Kidney (tissue), 14 donors: ENCODE measurements around the gene PPP2CA. TPM values are rescaled to one million over a fixed set of nuclear protein-coding genes. Genes with fewer than 3 reads are reported as not detected.
"Not testable (repeated sequence)": the region's sequence is repeated elsewhere in the genome, so short reads cannot be mapped to it uniquely, and the experiment has no call there.

Source experiments
- DNase-seq, 5 donors: peaks; one replicate each; pipeline ENCODE4 v3.0.0-alpha.2; 2013 to 2020
- FAIRE-seq: peaks from 2 replicates; lab custom pipeline; 2012; peaks lifted over from hg19 to GRCh38; lab: Jason Lieb, UNC
- H3K27ac ChIP-seq, 2 donors: one replicate each; pipeline ENCODE4 v1.7.0; 2013; ENCODE audit warnings: low read depth in 2 of 2, low read length in 2 of 2, inconsistent platforms in 1 of 2
- H3K27me3 ChIP-seq: one replicate; pipeline ENCODE4 v1.7.1; 2013; ENCODE audit warnings: low read length, inconsistent platforms; ENCODE audit not compliant: control insufficient read depth, insufficient read depth
- H3K36me3 ChIP-seq, 3 donors: one replicate each; pipeline versions ENCODE4 v1.7.0 to v1.7.1; 2013; ENCODE audit warnings: low read length in 3 of 3, control low read depth in 1 of 3, inconsistent platforms in 1 of 3; ENCODE audit not compliant: insufficient read depth in 3 of 3, control insufficient read depth in 2 of 3
- H3K4me1 ChIP-seq, 3 donors: one replicate each; pipeline versions ENCODE4 v1.7.0 to v1.7.1; 2013; ENCODE audit warnings: low read length in 3 of 3, inconsistent platforms in 1 of 3, low read depth in 1 of 3; ENCODE audit not compliant: control insufficient read depth in 2 of 3, insufficient read depth in 2 of 3
- H3K4me3 ChIP-seq, 3 donors: one replicate each; pipeline versions ENCODE4 v1.7.0 to v1.8.1; 2013; ENCODE audit warnings: low read length in 3 of 3, control low read depth in 1 of 3, inconsistent platforms in 1 of 3
- H3K9ac ChIP-seq, 3 donors: one replicate each; pipeline versions ENCODE4 v1.7.0 to v1.7.1; 2013; ENCODE audit warnings: low read length in 3 of 3, control low read depth in 1 of 3, inconsistent platforms in 1 of 3
- H3K9me3 ChIP-seq, 3 donors: one replicate each; pipeline versions ENCODE4 v1.7.0 to v1.7.1; 2013; ENCODE audit warnings: low read length in 3 of 3, control low read depth in 1 of 3, inconsistent platforms in 1 of 3; ENCODE audit not compliant: control insufficient read depth in 2 of 3, insufficient read depth in 1 of 3
- intact Hi-C: fragments of 100-400 bp; cut with DNase I; formaldehyde crosslinking; loops from one replicate; pipeline ENCODE4 v1.11.1; 2022
- polyA plus RNA-seq: library from polyadenylated mRNA; stranded (reverse); fragments of 350-450 nt; fragmentation: Illumina TruSeq; extraction: RNeasy Lipid Tissue Mini Kit (QIAGEN cat#74804); gene quantifications from one replicate; pipeline ENCODE4 v1.2.3, GENCODE V29; 2014; ENCODE audit warnings: low read depth, low replicate concordance; ENCODE audit not compliant: insufficient read depth
- total RNA-seq: library from RNA; stranded (reverse); fragmentation: NEBNext Ultra II Directional; extraction: Animal tissue kit (Norgen Biotek cat#: 25700); gene quantifications from one replicate; pipeline ENCODE4 v1.2.1, GENCODE V29; 2021
- TF ChIP-seq, protein P1 (sequence below): IDR thresholded peaks from 3 replicates; pipeline ENCODE4 v1.5.1; 2012; ENCODE audit warnings: mild to moderate bottlenecking, moderate library complexity, borderline replicate concordance; ENCODE audit not compliant: insufficient read depth; ENCODE audit errors: extremely low read depth
- donor health status: control.
- donor health status: control.
- donor health status: control.
- donor health status: control.
- donor health status: control.
- donor health status: DM: yes; HTN: yes; CAD: no.
- donor health status: Normal renal cell carcinoma (clear cell type).

PPP2CA gene
- total and polyA plus RNA-seq, 2 donors from 2014 or later = 94.8 to 121 TPM

DNA sequence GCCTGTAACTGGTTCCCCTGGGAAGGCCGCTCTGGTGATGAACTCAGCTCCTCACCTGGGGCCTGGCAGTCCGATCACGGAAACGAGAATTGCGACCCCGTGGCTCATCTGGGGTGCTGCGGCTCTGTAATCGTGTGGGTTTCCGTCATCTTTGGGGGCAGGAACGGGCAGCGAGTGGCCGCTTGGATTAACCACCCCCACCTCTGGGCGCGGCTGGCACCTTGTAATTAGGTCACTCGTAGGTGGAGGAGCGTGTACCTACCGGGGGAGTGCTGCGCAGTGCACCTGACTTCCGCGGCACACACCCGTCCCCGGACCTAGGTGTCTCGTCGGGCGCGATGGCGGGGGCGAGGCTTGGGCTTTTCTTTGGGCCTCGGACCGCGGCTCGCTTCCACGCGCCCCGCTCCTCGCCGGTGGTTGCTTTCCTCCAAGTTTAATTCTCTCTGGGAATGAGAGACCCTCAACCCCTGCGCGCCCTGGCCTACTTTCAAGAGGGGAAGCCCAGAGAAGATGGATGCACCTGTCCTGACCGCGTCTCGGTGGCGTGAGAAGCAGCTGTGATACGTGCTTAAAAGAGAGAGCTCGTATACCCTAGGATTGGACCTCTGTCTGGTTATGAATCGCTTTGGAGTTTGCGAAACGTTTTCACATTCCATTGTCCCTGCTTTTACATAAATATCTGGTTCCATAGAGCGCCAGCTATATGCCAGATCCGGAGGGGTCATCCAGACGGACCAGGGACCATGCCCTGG is 744 bp upstream of the PPP2CA start:
- Histone ChIP-seq H3K36me3 (no peaks in the 10 kb centered on the region), H3K27me3 (no peaks in the 10 kb centered on the region), H3K4me1 (peaks cover 13 to 32% (median 16%) of the 10 kb centered on the region in 3 donors), H3K9ac (peak overlapping the region; percentile 81 to 95 (median 85)), H3K4me3 (peak overlapping the region; percentile 81 to 94 (median 90)), H3K9me3 (no peaks in the 10 kb centered on the region), H3K27ac (peak overlapping the region; percentile 100)
- intact Hi-C loops = no loop called here
- no peak for FAIRE-seq
- TF ChIP-seq, protein P1, sequence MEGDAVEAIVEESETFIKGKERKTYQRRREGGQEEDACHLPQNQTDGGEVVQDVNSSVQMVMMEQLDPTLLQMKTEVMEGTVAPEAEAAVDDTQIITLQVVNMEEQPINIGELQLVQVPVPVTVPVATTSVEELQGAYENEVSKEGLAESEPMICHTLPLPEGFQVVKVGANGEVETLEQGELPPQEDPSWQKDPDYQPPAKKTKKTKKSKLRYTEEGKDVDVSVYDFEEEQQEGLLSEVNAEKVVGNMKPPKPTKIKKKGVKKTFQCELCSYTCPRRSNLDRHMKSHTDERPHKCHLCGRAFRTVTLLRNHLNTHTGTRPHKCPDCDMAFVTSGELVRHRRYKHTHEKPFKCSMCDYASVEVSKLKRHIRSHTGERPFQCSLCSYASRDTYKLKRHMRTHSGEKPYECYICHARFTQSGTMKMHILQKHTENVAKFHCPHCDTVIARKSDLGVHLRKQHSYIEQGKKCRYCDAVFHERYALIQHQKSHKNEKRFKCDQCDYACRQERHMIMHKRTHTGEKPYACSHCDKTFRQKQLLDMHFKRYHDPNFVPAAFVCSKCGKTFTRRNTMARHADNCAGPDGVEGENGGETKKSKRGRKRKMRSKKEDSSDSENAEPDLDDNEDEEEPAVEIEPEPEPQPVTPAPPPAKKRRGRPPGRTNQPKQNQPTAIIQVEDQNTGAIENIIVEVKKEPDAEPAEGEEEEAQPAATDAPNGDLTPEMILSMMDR = no peak
- DNase-seq = peak in 1 of 5 donors; percentile 41

DNA sequence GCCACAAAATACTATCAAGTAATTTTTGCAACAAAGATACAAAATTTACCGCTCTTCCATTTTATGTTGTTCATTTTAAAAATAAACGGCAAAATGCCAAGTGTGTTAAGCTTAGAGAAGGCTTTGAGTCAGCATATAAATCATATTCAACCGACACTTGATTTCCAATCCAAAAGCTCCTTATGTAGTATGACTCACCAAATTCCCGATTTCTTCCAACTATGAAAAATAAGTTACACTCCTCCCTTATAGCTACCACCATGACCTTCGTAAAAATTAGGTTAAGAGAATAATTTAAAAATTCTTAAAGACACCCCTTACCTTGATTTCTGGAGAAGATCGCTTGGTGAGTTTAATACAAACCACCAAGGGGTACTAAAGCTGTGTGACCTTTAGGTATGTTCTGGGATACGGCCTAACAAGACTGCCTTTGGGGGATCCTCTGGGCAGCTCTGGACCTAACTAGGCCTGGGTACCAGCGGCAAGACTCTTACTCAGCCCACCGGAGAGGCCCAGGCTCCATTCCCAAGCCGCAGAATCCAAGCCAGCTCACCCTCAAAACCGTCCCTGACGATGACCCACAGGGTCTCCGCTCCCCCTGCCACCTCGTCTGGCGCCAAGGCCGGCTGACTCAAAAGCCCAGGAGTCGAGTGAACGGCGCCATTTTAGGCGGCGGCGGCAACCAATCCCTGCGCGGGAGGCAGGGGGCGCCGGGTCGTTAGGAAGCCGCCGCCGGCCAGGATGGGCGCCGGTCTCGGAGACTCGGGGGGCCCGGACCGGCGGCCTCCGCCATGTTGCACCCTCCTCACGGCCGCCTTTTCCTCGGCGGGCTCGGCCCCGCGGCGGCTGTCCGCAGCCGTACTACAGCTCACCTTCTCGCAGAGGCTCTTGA is 739 bp downstream of the PPP2CA start:
- Histone ChIP-seq H3K4me1 (peaks cover 13 to 32% (median 25%) of the 10 kb centered on the region in 3 donors), H3K9me3 (no peaks in the 10 kb centered on the region), H3K36me3 (peaks cover 0 to 2% (median 2%) of the 10 kb centered on the region in 3 donors), H3K4me3 (peak overlapping the region; percentile 90 to 94 (median 92)), H3K9ac (peak overlapping the region; percentile 89 to 99 (median 98)), H3K27me3 (no peaks in the 10 kb centered on the region), H3K27ac (peak overlapping the region; percentile 100)
- FAIRE-seq = no peak
- intact Hi-C loops = no loop called here
- peak; percentile 82 to 94 (median 90) for DNase-seq
- TF ChIP-seq, protein P1 = no peak

DNA sequence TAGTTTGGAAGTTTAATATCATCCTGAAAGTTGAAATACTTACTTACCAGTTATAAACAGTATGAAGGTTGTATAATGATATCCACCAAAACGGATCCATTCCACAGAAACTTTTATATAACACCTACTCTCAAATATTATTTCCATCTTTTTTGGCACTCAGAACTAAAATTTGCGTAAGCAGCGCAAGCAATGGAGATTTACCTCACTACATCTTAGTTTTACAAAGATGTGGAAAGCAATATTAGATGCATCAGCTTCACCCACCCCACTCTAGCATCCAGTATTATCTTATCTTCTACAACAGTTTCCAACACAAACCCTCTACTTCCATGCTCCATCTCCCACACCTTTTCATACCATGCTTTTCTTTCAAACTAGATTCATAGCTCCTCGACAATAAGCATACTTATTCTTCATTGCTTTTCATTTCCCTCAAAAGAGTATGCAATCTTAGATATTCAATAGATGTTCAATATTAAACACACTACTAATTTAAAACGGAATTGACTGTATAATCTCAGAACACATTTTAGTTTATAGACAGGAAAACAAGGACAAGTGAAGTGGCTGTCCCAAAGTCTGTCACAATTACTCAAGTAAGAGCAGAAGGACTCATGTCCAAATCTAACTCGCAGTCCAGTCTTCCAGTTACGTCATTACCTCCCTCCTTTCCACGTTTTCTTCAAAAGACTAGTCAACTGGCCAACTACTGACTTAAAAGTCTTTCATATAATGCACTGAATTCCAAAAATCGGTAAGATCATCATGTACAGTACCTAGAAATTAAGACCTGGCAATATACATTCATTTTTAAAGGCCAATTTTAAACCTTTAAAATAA is 2.2 kb downstream of the PPP2CA start:
- Histone ChIP-seq H3K36me3 (peaks cover 0 to 2% (median 2%) of the 10 kb centered on the region in 3 donors), H3K9ac (peak overlapping the region in 2 of 3 donors; percentile 89 to 98), H3K27ac (peak overlapping the region in 1 of 2 donors; percentile 100), H3K27me3 (no peaks in the 10 kb centered on the region), H3K4me3 (peak overlapping the region; percentile 90 to 94 (median 92)), H3K9me3 (no peaks in the 10 kb centered on the region), H3K4me1 (peaks cover 13 to 41% (median 29%) of the 10 kb centered on the region in 3 donors)
- TF ChIP-seq, protein P1 = no peak
- DNase-seq = peak in 2 of 5 donors; percentile 32 to 35
- intact Hi-C loops = no loop called here
- no peak for FAIRE-seq

DNA sequence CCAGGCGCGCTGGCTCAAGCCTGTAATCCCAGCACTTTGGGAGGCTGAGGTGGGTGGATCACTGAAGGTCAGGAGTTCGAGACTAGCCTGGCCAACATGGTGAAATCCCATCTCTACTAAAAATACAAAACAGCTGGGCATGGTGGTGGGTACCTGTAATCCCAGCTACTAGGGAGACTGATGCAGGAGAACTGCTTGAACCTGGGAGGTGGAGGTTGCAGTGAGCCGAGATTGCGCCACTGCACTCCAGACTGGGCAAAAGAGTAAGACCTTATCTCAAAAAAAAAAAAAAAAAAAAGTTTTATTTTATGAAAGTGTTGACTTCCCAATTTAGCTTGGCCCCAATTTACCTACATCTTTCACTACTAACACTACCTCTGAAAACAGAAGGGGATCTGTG is 4.2 kb downstream of the PPP2CA start:
- H3K27ac ChIP-seq, H3K9ac ChIP-seq, H3K36me3 ChIP-seq, H3K9me3 ChIP-seq, intact Hi-C loops, DNase-seq, FAIRE-seq, H3K27me3 ChIP-seq: not testable (repeated sequence)
- H3K4me3 ChIP-seq = peak overlapping the region in 1 of 3 donors; percentile 39
- H3K4me1 ChIP-seq = peaks cover 9 to 44% (median 21%) of the 10 kb centered on the region in 3 donors
